ENCODE measurements around the gene LDAF1. TPM values are rescaled to one million over a fixed set of nuclear protein-coding genes. Genes with fewer than 3 reads are reported as not detected.
A peak's percentile ranks its signal among the peaks of the same experiment; 100 is the strongest.
"Not testable (repeated sequence)": the region's sequence is repeated elsewhere in the genome, so short reads cannot be mapped to it uniquely, and the experiment has no call there.

LDAF1 gene
- polyA plus RNA-seq, 3 donors, result 23.4 to 27.1 (median 26.6) TPM

- DNase-seq (ENCODE audit: extremely low read depth in 1 of 11, low read depth in 9 of 11, low spot score in 4 of 11), result peak in 5 of 11 donors; percentile 23 to 56 (median 42)
Measured at GRCh38 chr16:21156767-21157467, 1.6 kb upstream of the LDAF1 start.

- no peak for DNase-seq (ENCODE audit: extremely low read depth in 1 of 11, low read depth in 9 of 11, low spot score in 4 of 11)
Measured at GRCh38 chr16:21157632-21158031, 842 bp upstream of the LDAF1 start.

GRCh38 chr16:21159281-21159951, 942 bp downstream of the LDAF1 start:
- peak in 2 of 11 donors; percentile 24 to 37 for DNase-seq (ENCODE audit: extremely low read depth in 1 of 11, low read depth in 9 of 11, low spot score in 4 of 11)

GRCh38 chr16:21160276-21160675, 1.8 kb downstream of the LDAF1 start:
- DNase-seq (ENCODE audit: extremely low read depth in 1 of 11, low read depth in 9 of 11, low spot score in 4 of 11), result no peak

GRCh38 chr16:21161211-21161610, 2.7 kb downstream of the LDAF1 start:
- DNase-seq (ENCODE audit: extremely low read depth in 1 of 11, low read depth in 9 of 11, low spot score in 4 of 11), result no peak

GRCh38 chr16:21162661-21163151, 4.2 kb downstream of the LDAF1 start:
- no peak for DNase-seq (ENCODE audit: extremely low read depth in 1 of 11, low read depth in 9 of 11, low spot score in 4 of 11)

- no peak for DNase-seq (ENCODE audit: extremely low read depth in 1 of 11, low read depth in 9 of 11, low spot score in 4 of 11)
Measured at GRCh38 chr16:21163576-21163975, 5.1 kb downstream of the LDAF1 start.

- DNase-seq (ENCODE audit: extremely low read depth in 1 of 11, low read depth in 9 of 11, low spot score in 4 of 11), result no peak
Measured at GRCh38 chr16:21164521-21165168, 6.2 kb downstream of the LDAF1 start.

- no peak for DNase-seq (ENCODE audit: extremely low read depth in 1 of 11, low read depth in 9 of 11, low spot score in 4 of 11)
Measured at GRCh38 chr16:21166561-21166961, 8.1 kb downstream of the LDAF1 start.

- DNase-seq (ENCODE audit: extremely low read depth in 1 of 11, low read depth in 9 of 11, low spot score in 4 of 11), result no peak
Measured at GRCh38 chr16:21167360-21167759, 8.9 kb downstream of the LDAF1 start.

- DNase-seq (ENCODE audit: extremely low read depth in 1 of 11, low read depth in 9 of 11, low spot score in 4 of 11), result no peak
Measured at GRCh38 chr16:21167929-21168602, 9.6 kb downstream of the LDAF1 start.

GRCh38 chr16:21169249-21169981, 10.9 kb downstream of the LDAF1 start:
- DNase-seq (ENCODE audit: extremely low read depth in 1 of 11, low read depth in 9 of 11, low spot score in 4 of 11), result no peak

- DNase-seq (ENCODE audit: extremely low read depth in 1 of 11, low read depth in 9 of 11, low spot score in 4 of 11), result not testable (repeated sequence)
Measured at GRCh38 chr16:21170116-21170515, 11.6 kb downstream of the LDAF1 start.

- no peak for DNase-seq (ENCODE audit: extremely low read depth in 1 of 11, low read depth in 9 of 11, low spot score in 4 of 11)
Measured at GRCh38 chr16:21172650-21173049, 14.2 kb downstream of the LDAF1 start.

GRCh38 chr16:21175397-21175796, 16.9 kb downstream of the LDAF1 start:
- no peak for DNase-seq (ENCODE audit: extremely low read depth in 1 of 11, low read depth in 9 of 11, low spot score in 4 of 11)

GRCh38 chr16:21179126-21179982, 20.9 kb downstream of the LDAF1 start:
- no peak for DNase-seq (ENCODE audit: extremely low read depth in 1 of 11, low read depth in 9 of 11, low spot score in 4 of 11)

- DNase-seq (ENCODE audit: extremely low read depth in 1 of 11, low read depth in 9 of 11, low spot score in 4 of 11), result no peak
Measured at GRCh38 chr16:21179983-21180365, 21.5 kb downstream of the LDAF1 start.

- no peak for DNase-seq (ENCODE audit: extremely low read depth in 1 of 11, low read depth in 9 of 11, low spot score in 4 of 11)
Measured at GRCh38 chr16:21183995-21184394, 25.5 kb downstream of the LDAF1 start.

Measured in renal cortex interstitium (tissue), 11 donors.